Panc1 (cell line): Measurements from ENCODE around the gene AGFG1. TPM values are rescaled to one million over a fixed set of nuclear protein-coding genes. Genes with fewer than 3 reads are reported as not detected.

Experiments used
- ATAC-seq: fragments of 200-7000 bp; cut with Tn5 transposase; 2 replicates; pipeline ENCODE4 v1.9.1; 2020; ENCODE audit warnings: mild to moderate bottlenecking, moderate library complexity
- BruUV-seq: library from RNA; stranded (reverse); fragments of 400-500 nt; replicated peaks from 2 replicates; lab custom pipeline; 2021; lab: Mats Ljungman, UMichigan
- CTCF ChIA-PET: fragments of 300-600 bp; sonication (Branson Sonifier 250); formaldehyde crosslinking; loops from one replicate; lab custom pipeline; 2022; ENCODE audit warnings: antibody characterized with exemption; lab: Charles Lee
- POLR2A ChIA-PET: fragments of 300-600 bp; sonication (Branson Sonifier 250); formaldehyde crosslinking; loops from one replicate; lab custom pipeline; 2022; ENCODE audit warnings: antibody characterized with exemption; lab: Charles Lee
- DNase-seq: peaks from one replicate; pipeline ENCODE4 v3.0.0-alpha.2; 2010; ENCODE audit warnings: low read depth, low spot score
- H3K27ac ChIP-seq: 2 replicates; pipeline ENCODE4 v1.5.1; 2011; ENCODE audit warnings: mild to moderate bottlenecking, low read length, inconsistent platforms
- H3K27me3 ChIP-seq: fragments of 200-500 bp; sonication (Bioruptor generic); 2 replicates; pipeline ENCODE4 v1.6.0; 2014; ENCODE audit warnings: low read length, inconsistent platforms; ENCODE audit not compliant: control insufficient read depth, insufficient read depth
- H3K36me3 ChIP-seq: fragments of 200-500 bp; sonication (Bioruptor generic); 2 replicates; pipeline ENCODE4 v1.5.1; 2014; ENCODE audit warnings: inconsistent platforms, mild to moderate bottlenecking, low read length, moderate library complexity; ENCODE audit not compliant: control insufficient read depth, insufficient read depth
- H3K4me1 ChIP-seq: 2 replicates; pipeline ENCODE4 v1.5.1; 2011; ENCODE audit warnings: inconsistent platforms, mild to moderate bottlenecking, low read length, moderate library complexity; ENCODE audit not compliant: control insufficient read depth, insufficient read depth
- H3K4me3 ChIP-seq, 2 experiments: 2 replicates each; pipeline ENCODE4 v1.5.1; 2011 to 2012; ENCODE audit warnings: low read depth in 2 of 2, low read length in 2 of 2, mild to moderate bottlenecking in 2 of 2, inconsistent platforms in 1 of 2, moderate library complexity in 1 of 2
- H3K9me3 ChIP-seq: fragments of 200-500 bp; sonication (Bioruptor generic); 2 replicates; pipeline ENCODE4 v1.5.1; 2014; ENCODE audit warnings: low read depth, mild to moderate bottlenecking, inconsistent platforms, low read length, moderate library complexity; ENCODE audit not compliant: control insufficient read depth, insufficient read depth
- CTCF ChIP-seq: fragments of 450-650 bp; IDR thresholded peaks from 2 replicates; pipeline ENCODE4 v1.5.1; 2017; ENCODE audit warnings: mild to moderate bottlenecking
- POLR2AphosphoS5 ChIP-seq: IDR thresholded peaks from 2 replicates; pipeline ENCODE4 v1.6.1; 2012; ENCODE audit warnings: mild to moderate bottlenecking, low read depth, low read length, moderate library complexity
- REST ChIP-seq, 2 experiments: IDR thresholded peaks; 2 replicates each; pipeline ENCODE4 v1.6.1; 2011 to 2012; ENCODE audit warnings: low read depth in 2 of 2, control low read depth in 1 of 2, low read length in 1 of 2, mild to moderate bottlenecking in 1 of 2, moderate library complexity in 1 of 2; ENCODE audit not compliant: insufficient read depth in 1 of 2
- SIN3A ChIP-seq: IDR thresholded peaks from 2 replicates; pipeline ENCODE4 v1.6.1; 2012; ENCODE audit warnings: low read depth, mild to moderate bottlenecking, low read length, moderate library complexity, borderline replicate concordance; ENCODE audit not compliant: insufficient read depth
- TCF7L2 ChIP-seq: IDR thresholded peaks from 2 replicates; pipeline ENCODE4 v1.6.1; 2011; ENCODE audit warnings: mild to moderate bottlenecking, low read depth, low read length, inconsistent platforms
- in situ Hi-C: cut with HindIII; loops from 2 replicates; pipeline ENCODE4 v1.10.0; 2016; ENCODE audit warnings: low sequenced_read_pairs, low pct_unique_long_range_greater_than_20kb
- intact Hi-C: fragments of 100-400 bp; cut with micrococcal nuclease; formaldehyde crosslinking; loops from one replicate; pipeline ENCODE4 v1.10.0; 2022; ENCODE audit not compliant: unreplicated experiment
- total RNA-seq: library from RNA; stranded (reverse); gene quantifications from one replicate; pipeline ENCODE4 v1.2.1, GENCODE V29; 2021; ENCODE audit not compliant: unreplicated experiment

AGFG1 gene
- total RNA-seq, 1 experiment from 2014 or later: 98.5 TPM

GRCh38 chr2:227433171-227433570, 38.8 kb upstream of the AGFG1 start:
- TF ChIP-seq SIN3A (no peak), POLR2AphosphoS5 (no peak), CTCF (no peak), REST (IDR thresholded peaks at IDR 0.05; ENCODE audit: insufficient read depth in 1 of 2, low read depth in 2 of 2, low read length in 1 of 2) (no peak), TCF7L2 (no peak)
- intact Hi-C loops (no loop called here), in situ Hi-C loops (no loop called here)
- Histone ChIP-seq H3K4me1 (no peaks in the 10 kb centered on the region), H3K4me3 (no peak overlapping the region), H3K27ac (no peak overlapping the region), H3K9me3 (0 out of 2 replicates have a peak, but pooled peaks cover 4% of the 10 kb centered on the region), H3K36me3 (no peaks in the 10 kb centered on the region), H3K27me3 (no peaks in the 10 kb centered on the region)
- ChIA-PET POLR2A (no interaction called here), CTCF (no interaction called here)
- no peak for ATAC-seq
- no peak for DNase-seq
- no TSS peak for BruUV-seq

GRCh38 chr2:227436436-227437174, 35.4 kb upstream of the AGFG1 start:
- in situ Hi-C loops (no loop called here), intact Hi-C loops (no loop called here)
- Histone ChIP-seq H3K27ac (no peak overlapping the region), H3K36me3 (no peaks in the 10 kb centered on the region), H3K9me3 (0 out of 2 replicates have a peak, but pooled peaks cover 4% of the 10 kb centered on the region), H3K27me3 (no peaks in the 10 kb centered on the region), H3K4me3 (no peak overlapping the region), H3K4me1 (no peaks in the 10 kb centered on the region)
- DNase-seq: no peak
- TF ChIP-seq REST (IDR thresholded peaks at IDR 0.05; ENCODE audit: insufficient read depth in 1 of 2, low read depth in 2 of 2, low read length in 1 of 2) (no peak), CTCF (no peak), SIN3A (no peak), TCF7L2 (no peak), POLR2AphosphoS5 (no peak)
- BruUV-seq: no TSS peak
- ChIA-PET POLR2A (no interaction called here), CTCF (no interaction called here)
- ATAC-seq: no peak
